ENCODE measurements around the gene KRTAP1-4. TPM values are rescaled to one million over a fixed set of nuclear protein-coding genes. Genes with fewer than 3 reads are reported as not detected.

Gene KRTAP1-4
- total and polyA plus RNA-seq, 2 of the 8 experiments (the other 6 are each of a cell fraction or from before 2014, with no cell fraction given), result not detected

- Histone ChIP-seq H2BK15ac (ENCODE audit: low read length) (no peak overlapping the region), H3K23me2 (ENCODE audit: low read depth, low read length) (no peaks in the 10 kb centered on the region), H3K4me3 (ENCODE audit: extremely low read depth in 1 of 4, insufficient read depth in 2 of 4, low read depth in 3 of 4, low read length in 4 of 4) (no peak overlapping the region), H3K4me2 (ENCODE audit: insufficient read depth in 1 of 2, low read depth in 2 of 2, low read length in 2 of 2) (no peak overlapping the region), H4K20me1 (replicated peaks in 1 of 2; ENCODE audit: control insufficient read depth in 1 of 2, insufficient read depth in 2 of 2, low read length in 2 of 2) (no peaks in the 10 kb centered on the region), H2AK5ac (ENCODE audit: low read depth, low read length) (no peak overlapping the region), H3K9me3 (ENCODE audit: insufficient read depth in 2 of 2, low read depth in 1 of 2, low read length in 1 of 2) (0 out of 4 replicates have a peak, but pooled peaks cover 0 to 4% of the 10 kb centered on the region in 2 experiments), H4K91ac (replicated peaks; ENCODE audit: insufficient read length, low read length) (no peak overlapping the region), H3K9ac (replicated peaks in 1 of 4; ENCODE audit: extremely low read depth in 1 of 4, low read depth in 3 of 4, low read length in 3 of 4) (no peak overlapping the region), H4K5ac (ENCODE audit: insufficient read length, low read depth, low read length) (no peak overlapping the region), H3K27me3 (replicated peaks in 1 of 4; ENCODE audit: control insufficient read depth in 3 of 4, extremely low read depth in 1 of 4, insufficient read depth in 3 of 4, low read length in 3 of 4) (no peaks in the 10 kb centered on the region), H3K27ac (ENCODE audit: low read depth, low read length) (no peak overlapping the region), H3K79me1 (ENCODE audit: low read depth, low read length) (no peaks in the 10 kb centered on the region), H3K4me1 (replicated peaks in 1 of 4; ENCODE audit: control insufficient read depth in 3 of 4, insufficient read depth in 4 of 4, low read length in 3 of 4) (no peaks in the 10 kb centered on the region), H2BK12ac (ENCODE audit: low read depth, low read length) (no peak overlapping the region), H3K14ac (ENCODE audit: insufficient read length) (no peak overlapping the region), H2BK120ac (replicated peaks; ENCODE audit: low read depth, low read length) (no peak overlapping the region), H3K4ac (replicated peaks; ENCODE audit: insufficient read length, low read depth, low read length) (no peak overlapping the region), H3K79me2 (ENCODE audit: control insufficient read depth in 1 of 2, insufficient read depth in 2 of 2, low read length in 2 of 2) (no peaks in the 10 kb centered on the region), H3K23ac (ENCODE audit: insufficient read length) (no peak overlapping the region), H3K18ac (ENCODE audit: extremely low read depth, low read length) (no peak overlapping the region), H3K36me3 (ENCODE audit: control insufficient read depth in 2 of 4, insufficient read depth in 4 of 4, low read length in 3 of 4) (no peaks in the 10 kb centered on the region), H2BK5ac (ENCODE audit: low read depth, low read length) (no peak overlapping the region), H3K56ac (replicated peaks; ENCODE audit: insufficient read length, low read depth, low read length) (no peak overlapping the region), H2AFZ (ENCODE audit: low read length) (no peak overlapping the region), H4K8ac (ENCODE audit: extremely low read depth, insufficient read depth, low read length) (no peak overlapping the region), H2BK20ac (ENCODE audit: low read length) (no peak overlapping the region)
- POLR2A ChIA-PET (ENCODE audit: partially characterized antibody), result no interaction called here
- WGBS, 2 experiments (ENCODE audit: extremely low coverage in 1 of 2, insufficient coverage in 1 of 2, insufficient read length in 1 of 2, insufficient replicate concordance in 2 of 2, low coverage in 1 of 2, low lambda C conversion rate in 2 of 2, missing lambda C conversion rate in 1 of 2), result 93% methylated on average over 5 of the region's 5 CpGs; no CpG with 5 or more reads in 1 of the 2 experiments
- CTCF ChIA-PET (ENCODE audit: partially characterized antibody), result interaction anchor here (0.6 to 1.0 kb wide), 3 partner anchors 10 to 160 kb away, joined by 3 read pairs; partner anchors contain the start of gene KRTAP2-1
- DNase-seq (ENCODE audit: low read depth in 1 of 2, low spot score in 2 of 2) (no peak), FAIRE-seq (no peak)
- TF ChIP-seq ZNF274 (IDR thresholded peaks at IDR 0.05; ENCODE audit: borderline replicate concordance, extremely low read depth, low read length), result no peak
- TF ChIP-seq TAF7 (optimal IDR thresholded peaks at IDR 0.05; ENCODE audit: borderline replicate concordance, low read depth, low read length), result no peak
- no peak for TF ChIP-seq RXRA (IDR thresholded peaks at IDR 0.05; ENCODE audit: insufficient read depth, low read depth, low read length)
- TF ChIP-seq HDAC2 (IDR thresholded peaks at IDR 0.05; ENCODE audit: borderline replicate concordance in 1 of 2, low read depth in 2 of 2, low read length in 2 of 2), result no peak
- no peak for TF ChIP-seq CREB1 (IDR thresholded peaks at IDR 0.05)
- TF ChIP-seq TCF12 (IDR thresholded peaks at IDR 0.05; ENCODE audit: low read depth, low read length), result no peak
- no peak for TF ChIP-seq ATF2 (IDR thresholded peaks at IDR 0.05; ENCODE audit: low read length)
- no peak for TF ChIP-seq TBP (IDR thresholded peaks at IDR 0.05; ENCODE audit: low read depth, low read length)
- no peak for TF ChIP-seq JUND (IDR thresholded peaks at IDR 0.05; ENCODE audit: low read length)
- TF ChIP-seq KDM5A (IDR thresholded peaks at IDR 0.05; ENCODE audit: low read length), result no peak
- TF ChIP-seq E2F6 (IDR thresholded peaks at IDR 0.05), result no peak
- no peak for TF ChIP-seq YY1 (IDR thresholded peaks at IDR 0.05; ENCODE audit: low read depth, low read length)
- TF ChIP-seq ASH2L (IDR thresholded peaks at IDR 0.05; ENCODE audit: low read length), result no peak
Measured at GRCh38 chr17:41058741-41059140, 28.7 kb upstream of the KRTAP1-4 start.

Data from H1 (cell line).